Tibial nerve (tissue), 4 donors: ENCODE data around the gene RPTOR.

ENCODE experiments used
- EP300 ChIP-seq, 2 donors: sonication (generic); formaldehyde crosslinking; IDR thresholded peaks; one replicate each; pipeline ENCODE4 v1.6.1; 2017; ENCODE audit warnings: antibody characterized with exemption in 2 of 2, mild to moderate bottlenecking in 1 of 2
- POLR2A ChIP-seq, 2 donors: fragments of 450-650 bp; IDR thresholded peaks; one replicate each; pipeline ENCODE4 v1.6.1; 2017; ENCODE audit warnings: antibody characterized with exemption in 2 of 2, mild to moderate bottlenecking in 2 of 2, moderate library complexity in 2 of 2
- TF ChIP-seq, protein P1 (sequence below), 5 experiments: fragments of 200-600 bp in 3 of 5; fragments of 450-650 bp in 2 of 5; sonication (generic) in 3 of 5; IDR thresholded peaks; one replicate each; pipeline ENCODE4 v1.5.1; 2016 to 2019; ENCODE audit warnings: antibody characterized with exemption in 5 of 5, mild to moderate bottlenecking in 3 of 5, moderate library complexity in 2 of 5

DNA sequence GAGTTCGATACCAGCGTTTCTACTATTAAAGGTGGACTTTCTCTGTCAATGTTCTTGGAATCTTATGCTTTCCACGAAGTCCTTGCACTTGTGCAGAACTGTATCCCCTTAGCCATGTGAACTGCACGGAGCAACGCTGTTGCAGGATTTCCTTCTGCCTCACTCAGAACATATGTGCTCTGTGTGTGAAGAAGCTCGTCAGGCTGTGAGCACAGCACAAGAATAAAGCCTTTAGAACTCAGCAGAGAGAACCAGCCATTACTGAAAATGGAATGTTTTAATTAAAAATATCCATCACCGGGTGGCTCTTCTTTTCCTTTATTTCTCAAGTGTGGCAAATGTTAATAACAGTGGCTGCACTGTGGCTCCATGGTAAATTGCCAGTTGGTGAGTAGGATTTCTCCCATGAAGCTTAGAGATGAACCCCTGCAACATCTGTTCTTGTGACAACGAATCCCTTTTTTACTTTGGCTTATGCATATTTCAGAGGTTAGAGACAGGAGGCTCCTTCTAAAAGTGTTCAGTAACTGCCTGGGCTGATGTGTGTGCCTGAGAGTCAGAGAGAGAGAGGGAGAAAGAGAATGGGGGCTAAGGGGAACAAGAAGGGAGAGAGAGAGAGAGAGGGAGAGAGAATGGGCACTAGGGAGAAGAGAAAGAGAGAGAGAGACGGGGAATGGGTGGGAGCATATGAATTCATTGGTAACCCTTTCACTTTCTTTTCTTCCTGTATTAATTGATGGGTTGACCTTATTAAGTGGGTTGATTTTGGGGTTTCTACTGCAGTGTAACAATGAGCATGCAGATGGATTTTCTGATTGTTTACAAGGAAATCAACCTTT is 50.0 kb downstream of the RPTOR start:
- TF ChIP-seq EP300 (IDR thresholded peaks at IDR 0.05) (no peak), POLR2A (IDR thresholded peaks at IDR 0.05) (no peak)
- TF ChIP-seq, protein P1, sequence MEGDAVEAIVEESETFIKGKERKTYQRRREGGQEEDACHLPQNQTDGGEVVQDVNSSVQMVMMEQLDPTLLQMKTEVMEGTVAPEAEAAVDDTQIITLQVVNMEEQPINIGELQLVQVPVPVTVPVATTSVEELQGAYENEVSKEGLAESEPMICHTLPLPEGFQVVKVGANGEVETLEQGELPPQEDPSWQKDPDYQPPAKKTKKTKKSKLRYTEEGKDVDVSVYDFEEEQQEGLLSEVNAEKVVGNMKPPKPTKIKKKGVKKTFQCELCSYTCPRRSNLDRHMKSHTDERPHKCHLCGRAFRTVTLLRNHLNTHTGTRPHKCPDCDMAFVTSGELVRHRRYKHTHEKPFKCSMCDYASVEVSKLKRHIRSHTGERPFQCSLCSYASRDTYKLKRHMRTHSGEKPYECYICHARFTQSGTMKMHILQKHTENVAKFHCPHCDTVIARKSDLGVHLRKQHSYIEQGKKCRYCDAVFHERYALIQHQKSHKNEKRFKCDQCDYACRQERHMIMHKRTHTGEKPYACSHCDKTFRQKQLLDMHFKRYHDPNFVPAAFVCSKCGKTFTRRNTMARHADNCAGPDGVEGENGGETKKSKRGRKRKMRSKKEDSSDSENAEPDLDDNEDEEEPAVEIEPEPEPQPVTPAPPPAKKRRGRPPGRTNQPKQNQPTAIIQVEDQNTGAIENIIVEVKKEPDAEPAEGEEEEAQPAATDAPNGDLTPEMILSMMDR (IDR thresholded peaks at IDR 0.05), result no peak
